ENCODE data around the gene RAE1. TPM values are rescaled to one million over a fixed set of nuclear protein-coding genes. Genes with fewer than 3 reads are reported as not detected.

RAE1 gene
- total RNA-seq, 1 experiment from 2014 or later = 46.3 TPM

- TF ChIP-seq REST (IDR thresholded peaks at IDR 0.05; ENCODE audit: low read depth) (no peak), SP1 (IDR thresholded peaks at IDR 0.05; ENCODE audit: low read depth) (no peak), ZBTB33 (IDR thresholded peaks at IDR 0.05; ENCODE audit: extremely low read depth, insufficient replicate concordance, low read length) (no peak)
These were observed 23.4 kb downstream of the RAE1 start (continued) for GRCh38 chr20:57374343-57374930.

DNA sequence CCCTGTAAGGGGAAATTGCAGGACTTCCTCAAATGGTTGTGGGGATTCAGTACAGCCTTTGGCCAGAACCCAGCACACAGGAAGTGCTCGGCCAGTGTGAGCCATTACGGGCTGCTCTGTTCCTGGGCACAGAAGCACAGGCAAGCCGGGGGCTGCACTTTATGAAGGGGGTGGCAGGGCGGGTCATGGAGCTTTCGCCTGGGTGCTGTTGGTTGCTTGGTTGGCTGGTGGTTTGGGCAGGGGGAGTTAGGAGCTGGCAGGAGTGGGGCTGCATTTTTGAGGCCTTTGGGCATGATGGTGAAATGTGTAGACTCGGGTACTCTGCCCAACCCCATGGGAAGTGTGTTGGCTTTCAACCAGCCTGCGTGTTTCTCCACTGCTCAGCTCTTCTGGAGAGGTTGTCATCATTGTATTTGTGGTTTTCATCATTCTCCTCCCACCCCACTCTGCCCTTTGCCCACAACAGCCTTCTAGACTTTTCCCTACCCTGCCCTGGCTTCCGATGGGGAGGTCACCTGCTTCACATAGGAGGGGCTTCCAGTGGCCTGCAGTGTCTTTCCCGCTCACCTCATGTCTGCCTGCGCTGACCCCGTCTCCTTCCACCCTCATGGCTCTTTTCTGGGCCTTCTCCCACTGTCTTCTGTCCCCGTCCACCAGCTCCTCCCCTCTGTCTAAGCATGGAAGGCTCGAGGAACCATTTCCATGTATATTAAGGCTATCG is 24.0 kb downstream of the RAE1 start:
- Histone ChIP-seq H3K4me3 (replicated peaks in 1 of 2; ENCODE audit: low read depth in 1 of 2, low read length in 2 of 2) (no peak overlapping the region), H3K79me2 (ENCODE audit: insufficient read depth, low read length) (peaks cover 3% of the 10 kb centered on the region; the same call in 1 of the 2 replicates), H3K4me1 (ENCODE audit: control insufficient read depth in 1 of 2, insufficient read depth in 2 of 2, low read length in 2 of 2) (no peaks in the 10 kb centered on the region), H2AFZ (ENCODE audit: low read depth, low read length, poor library complexity, severe bottlenecking) (no peak overlapping the region), H3K36me3 (ENCODE audit: control insufficient read depth in 1 of 2, insufficient read depth in 2 of 2, low read length in 2 of 2) (peaks cover 60 to 68% of the 10 kb centered on the region in 2 experiments), H3K9me3 (ENCODE audit: control insufficient read depth in 1 of 2, insufficient read depth in 1 of 2, low read depth in 1 of 2, low read length in 2 of 2) (no peaks in the 10 kb centered on the region), H4K20me1 (ENCODE audit: insufficient read depth) (peaks cover 7% of the 10 kb centered on the region; the same call in 1 of the 2 replicates), H3K4me2 (ENCODE audit: low read length) (no peak overlapping the region), H3K27me3 (ENCODE audit: insufficient read depth, low read length) (no peaks in the 10 kb centered on the region), H3K27ac (ENCODE audit: low read depth, low read length) (no peak overlapping the region), H3K9me2 (ENCODE audit: insufficient read depth) (no peaks in the 10 kb centered on the region), H3K9ac (ENCODE audit: low read length) (no peak overlapping the region)
- ATAC-seq (no peak), DNase-seq (ENCODE audit: low read depth, low spot score) (no peak)
- CTCF ChIA-PET = no interaction called here
- POLR2A ChIA-PET = no interaction called here
- RAD21 ChIA-PET (ENCODE audit: low non-redundant PET in 1 of 2, low total read pairs in 2 of 2, uncharacterized antibody in 2 of 2, unreplicated experiment in 2 of 2) = no interaction called here
- BruUV-seq (replicated peaks) = no TSS peak
- intact Hi-C loops (cut with micrococcal nuclease) = no loop called here
- TF ChIP-seq REST (IDR thresholded peaks at IDR 0.05; ENCODE audit: low read depth) (no peak), POLR2AphosphoS5 (IDR thresholded peaks at IDR 0.05; ENCODE audit: low read depth, low read length) (no peak), ZFX (IDR thresholded peaks at IDR 0.05) (no peak), ZBTB33 (IDR thresholded peaks at IDR 0.05; ENCODE audit: extremely low read depth, insufficient replicate concordance, low read length) (no peak)
- TF ChIP-seq, protein P1, sequence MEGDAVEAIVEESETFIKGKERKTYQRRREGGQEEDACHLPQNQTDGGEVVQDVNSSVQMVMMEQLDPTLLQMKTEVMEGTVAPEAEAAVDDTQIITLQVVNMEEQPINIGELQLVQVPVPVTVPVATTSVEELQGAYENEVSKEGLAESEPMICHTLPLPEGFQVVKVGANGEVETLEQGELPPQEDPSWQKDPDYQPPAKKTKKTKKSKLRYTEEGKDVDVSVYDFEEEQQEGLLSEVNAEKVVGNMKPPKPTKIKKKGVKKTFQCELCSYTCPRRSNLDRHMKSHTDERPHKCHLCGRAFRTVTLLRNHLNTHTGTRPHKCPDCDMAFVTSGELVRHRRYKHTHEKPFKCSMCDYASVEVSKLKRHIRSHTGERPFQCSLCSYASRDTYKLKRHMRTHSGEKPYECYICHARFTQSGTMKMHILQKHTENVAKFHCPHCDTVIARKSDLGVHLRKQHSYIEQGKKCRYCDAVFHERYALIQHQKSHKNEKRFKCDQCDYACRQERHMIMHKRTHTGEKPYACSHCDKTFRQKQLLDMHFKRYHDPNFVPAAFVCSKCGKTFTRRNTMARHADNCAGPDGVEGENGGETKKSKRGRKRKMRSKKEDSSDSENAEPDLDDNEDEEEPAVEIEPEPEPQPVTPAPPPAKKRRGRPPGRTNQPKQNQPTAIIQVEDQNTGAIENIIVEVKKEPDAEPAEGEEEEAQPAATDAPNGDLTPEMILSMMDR (IDR thresholded peaks at IDR 0.05 in 2 of 3, conservative IDR thresholded peaks at IDR 0.05 in 1 of 3; ENCODE audit: borderline replicate concordance in 1 of 3, insufficient read depth in 1 of 3, low read depth in 2 of 3, low read length in 2 of 3) = no peak

Data from HCT116 (cell line).